Heart left ventricle (tissue), 16 donors: ENCODE data around the gene TBX1. TPM values are rescaled to one million over a fixed set of nuclear protein-coding genes. Genes with fewer than 3 reads are reported as not detected.

Experiments used
- ATAC-seq, 4 donors: fragments of 200-7000 bp; cut with Tn5 transposase; one replicate each; pipeline ENCODE4 v1.9.1; 2020 to 2022; ENCODE audit warnings: moderate library complexity in 4 of 4, mild to moderate bottlenecking in 3 of 4, moderate number of reproducible peaks in 1 of 4
- DNase-seq, 5 donors: peaks; one replicate each; pipeline ENCODE4 v3.0.0-alpha.2; 2020
- H3K27ac ChIP-seq, 12 donors: fragments of 200-600 bp; sonication (generic) in 4 of 12; one replicate each; pipeline versions ENCODE4 v1.5.0 to v1.8.0; 2016 to 2022; ENCODE audit warnings: mild to moderate bottlenecking in 2 of 12
- H3K27me3 ChIP-seq, 9 donors: fragments of 200-600 bp; sonication (generic) in 2 of 9; one replicate each; pipeline versions ENCODE4 v1.5.1 to v1.8.0; 2016 to 2022; ENCODE audit warnings: mild to moderate bottlenecking in 3 of 9
- H3K36me3 ChIP-seq, 9 donors: fragments of 200-600 bp; sonication (generic) in 2 of 9; one replicate each; pipeline versions ENCODE4 v1.5.0 to v1.8.0; 2018 to 2022; ENCODE audit warnings: mild to moderate bottlenecking in 2 of 9
- H3K4me1 ChIP-seq, 12 donors: fragments of 200-600 bp; sonication (generic) in 4 of 12; one replicate each; pipeline versions ENCODE4 v1.5.0 to v1.8.0; 2016 to 2022; ENCODE audit warnings: mild to moderate bottlenecking in 3 of 12
- H3K4me3 ChIP-seq, 12 donors: fragments of 200-600 bp; sonication (generic) in 4 of 12; one replicate each; pipeline versions ENCODE4 v1.5.0 to v1.8.0; 2017 to 2022; ENCODE audit warnings: mild to moderate bottlenecking in 9 of 12, moderate library complexity in 4 of 12
- H3K9me3 ChIP-seq, 12 donors: fragments of 200-600 bp; sonication (generic) in 4 of 12; one replicate each; pipeline versions ENCODE4 v1.5.0 to v1.8.0; 2016 to 2022; ENCODE audit warnings: mild to moderate bottlenecking in 1 of 12
- POLR2A ChIP-seq, 2 donors: fragments of 450-650 bp; IDR thresholded peaks; one replicate each; pipeline ENCODE4 v1.6.1; 2017; ENCODE audit warnings: antibody characterized with exemption in 2 of 2, mild to moderate bottlenecking in 2 of 2, moderate library complexity in 2 of 2
- WGBS, 4 donors: extraction: QIAGEN DNeasy Blood & Tissue Kit in 2 of 4; methylation state at CpG; one replicate each; pipeline versions ENCODE4 v1.1.5 to v1.1.7; 2013 to 2018; 5-methylcytosine and 5-hydroxymethylcytosine counted together
- intact Hi-C, 10 donors: fragments of 100-400 bp; cut with DNase I; formaldehyde crosslinking; loops; one replicate each; pipeline versions ENCODE4 v1.11.1 to v1.14.2; 2022
- polyA plus RNA-seq, 2 donors: library from polyadenylated mRNA; stranded (reverse); fragments of 200-250 nt; gene quantifications; one replicate each; pipeline ENCODE4 v1.2.3, GENCODE V29; 2013
- total RNA-seq, 9 donors: library from RNA; depleted of rRNA in 2 of 9; stranded (reverse); fragments of >200 nt in 2 of 9; fragmentation: NEBNext Ultra II Directional in 3 of 9; extraction: Animal tissue kit (Norgen Biotek cat#: 25700) in 3 of 9; gene quantifications; one replicate each; pipeline versions ENCODE4 v1.1.0 to v1.2.4, GENCODE V29; 2016 to 2023
- TF ChIP-seq, protein P1 (sequence below), 12 donors: fragments of 200-600 bp; sonication (generic) in 4 of 12; IDR thresholded peaks; one replicate each; pipeline versions ENCODE4 v1.5.0 to v1.8.0; 2018 to 2022; ENCODE audit warnings: antibody characterized with exemption in 12 of 12, mild to moderate bottlenecking in 5 of 12
- donor health status: ischemic (EF 13 %, LVEDD 7.1; RV severe dilation, severe dysfunction).
- donor health status: healthy with polysubstance abuse.
- donor health status: DM: no; HTN: yes; CAD: no.
- donor health status: DM: no; HTN: no; CAD: no.
- donor health status: ischemic (EF 25% LVEDD 6.9; RV normal size, moderate dysfunction).
- donor health status: ischemic (EF 25% LVEDD 5.7; RV mildly dilated, moderate dysfunction).
- donor health status: healthy.
- donor health status: DM: yes; HTN: yes; CAD: no.
- donor health status: ischemic (EF 35%, LVEDD 5.7; RV mildly dilated, moderate dysfunction).
- donor health status: nonischemic (EF 11% LVEDD 7.7; RV severe dilation, severe dysfunction).
- donor health status: DM: yes; HTN: yes; CAD: no.
- donor health status: PGD.
- donor health status: ischemic (EF 29% LVEDD 5.4; RV normal size, mild dysfunction).
- donor health status: nonischemic (EF 23%, LVEDD 6.1; RV moderate dilation, normal function).

TBX1 gene
- total and polyA plus RNA-seq, 11 donors = 0.11 to 3.1 (median 0.97) TPM; not detected in 1

DNA sequence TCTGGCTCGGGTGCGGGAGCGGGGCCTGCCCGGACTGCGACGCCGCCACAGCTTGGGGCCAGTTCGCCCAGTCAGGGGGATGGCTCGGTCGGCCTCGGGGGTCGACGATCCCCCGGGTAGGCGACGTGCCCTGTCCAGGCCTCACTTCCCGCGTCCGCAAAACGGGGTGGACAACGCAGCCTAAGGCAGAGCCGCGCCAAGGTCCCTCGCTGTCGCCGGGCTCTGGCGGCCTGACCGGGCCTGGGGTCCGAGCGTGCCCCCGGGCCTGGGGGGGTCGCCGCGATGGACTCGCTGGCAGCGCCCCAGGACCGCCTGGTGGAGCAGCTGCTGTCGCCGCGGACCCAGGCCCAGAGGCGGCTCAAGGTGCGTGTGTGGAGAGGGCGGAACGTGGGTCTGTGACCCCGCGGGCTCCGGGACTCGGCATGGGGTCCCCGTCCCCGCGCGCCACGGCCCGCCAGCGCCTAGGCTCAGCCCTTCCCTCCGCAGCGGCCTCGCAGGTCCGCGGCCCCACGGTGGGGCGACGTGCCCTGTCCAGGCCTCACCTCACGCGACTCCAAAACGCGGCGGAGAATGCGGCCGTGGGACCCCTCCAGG is 42.0 kb upstream of the TBX1 start:
- H3K9me3 ChIP-seq = no peaks in the 10 kb centered on the region
- peaks cover 0 to 29% (median 14%) of the 10 kb centered on the region in 9 donors for H3K36me3 ChIP-seq
- peaks cover 0 to 93% (median 44%) of the 10 kb centered on the region in 12 donors for H3K4me1 ChIP-seq
- ATAC-seq (peak in 1 of 4 donors; percentile 0), DNase-seq (peak in 1 of 5 donors; percentile 68)
- peak overlapping the region; percentile 74 to 99 (median 91) for H3K27ac ChIP-seq
- H3K27me3 ChIP-seq = peaks cover 0 to 60% (median 11%) of the 10 kb centered on the region in 9 donors
- peak overlapping the region; percentile 61 to 83 (median 66) for H3K4me3 ChIP-seq
- intact Hi-C loops = loop anchor here in 8 of 10 donors (1.0 to 10.0 kb wide), 8 partner anchors 36 to 424 kb away; partner anchors contain the start of genes CDC45 (in 1 of the 8), CLTCL1 (in 1 of the 8) and UFD1 (in 1 of the 8)
- 0 to 1% (median 1%) methylated on average over 28 to 70 of the region's 70 CpGs for WGBS, 4 donors
- peak; percentile 7 to 28 for TF ChIP-seq POLR2A (IDR thresholded peaks at IDR 0.05)
- TF ChIP-seq, protein P1, sequence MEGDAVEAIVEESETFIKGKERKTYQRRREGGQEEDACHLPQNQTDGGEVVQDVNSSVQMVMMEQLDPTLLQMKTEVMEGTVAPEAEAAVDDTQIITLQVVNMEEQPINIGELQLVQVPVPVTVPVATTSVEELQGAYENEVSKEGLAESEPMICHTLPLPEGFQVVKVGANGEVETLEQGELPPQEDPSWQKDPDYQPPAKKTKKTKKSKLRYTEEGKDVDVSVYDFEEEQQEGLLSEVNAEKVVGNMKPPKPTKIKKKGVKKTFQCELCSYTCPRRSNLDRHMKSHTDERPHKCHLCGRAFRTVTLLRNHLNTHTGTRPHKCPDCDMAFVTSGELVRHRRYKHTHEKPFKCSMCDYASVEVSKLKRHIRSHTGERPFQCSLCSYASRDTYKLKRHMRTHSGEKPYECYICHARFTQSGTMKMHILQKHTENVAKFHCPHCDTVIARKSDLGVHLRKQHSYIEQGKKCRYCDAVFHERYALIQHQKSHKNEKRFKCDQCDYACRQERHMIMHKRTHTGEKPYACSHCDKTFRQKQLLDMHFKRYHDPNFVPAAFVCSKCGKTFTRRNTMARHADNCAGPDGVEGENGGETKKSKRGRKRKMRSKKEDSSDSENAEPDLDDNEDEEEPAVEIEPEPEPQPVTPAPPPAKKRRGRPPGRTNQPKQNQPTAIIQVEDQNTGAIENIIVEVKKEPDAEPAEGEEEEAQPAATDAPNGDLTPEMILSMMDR (IDR thresholded peaks at IDR 0.05) = no peak

DNA sequence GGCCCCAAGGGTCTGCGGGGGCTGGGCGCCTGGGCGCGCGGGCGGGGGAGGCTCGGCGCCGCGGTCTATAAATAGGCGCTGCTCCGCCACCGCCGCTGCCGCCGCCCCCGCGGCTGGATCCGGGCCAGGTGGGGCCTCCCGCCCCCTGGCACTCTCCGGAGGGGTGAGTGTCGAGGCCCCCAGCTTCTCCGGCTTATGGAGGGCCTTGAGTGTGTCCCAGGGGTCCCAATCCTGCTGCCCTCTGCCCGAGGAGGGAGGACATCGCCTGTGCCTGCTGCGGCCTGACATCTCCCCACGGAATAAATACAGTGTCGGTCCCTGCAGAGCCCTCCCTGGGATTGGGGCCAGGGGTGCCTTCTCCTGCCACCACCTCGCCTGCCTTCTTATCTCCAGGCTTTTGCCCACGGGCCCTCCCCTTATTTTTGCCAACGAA is 41.5 kb upstream of the TBX1 start:
- Histone ChIP-seq H3K4me1 (peaks cover 0 to 93% (median 45%) of the 10 kb centered on the region in 12 donors), H3K27ac (peak overlapping the region; percentile 74 to 99 (median 91)), H3K36me3 (peaks cover 0 to 29% (median 14%) of the 10 kb centered on the region in 9 donors), H3K9me3 (no peaks in the 10 kb centered on the region), H3K27me3 (peaks cover 0 to 60% (median 14%) of the 10 kb centered on the region in 9 donors), H3K4me3 (peak overlapping the region; percentile 61 to 83 (median 66))
- intact Hi-C loops = loop anchor here in 8 of 10 donors (2.0 to 10.0 kb wide), 7 partner anchors 37 to 424 kb away; partner anchors contain the start of genes CDC45 (in 1 of the 8), CLTCL1 (in 1 of the 8) and UFD1 (in 1 of the 8)
- peak; percentile 5 to 41 (median 16) for ATAC-seq
- WGBS, 4 donors = 8 to 46% (median 25%) methylated on average over 5 to 31 of the region's 31 CpGs
- peak; percentile 60 to 72 (median 64) for DNase-seq
- TF ChIP-seq POLR2A (IDR thresholded peaks at IDR 0.05) = no peak
- TF ChIP-seq, protein P1 (IDR thresholded peaks at IDR 0.05) = no peak

DNA sequence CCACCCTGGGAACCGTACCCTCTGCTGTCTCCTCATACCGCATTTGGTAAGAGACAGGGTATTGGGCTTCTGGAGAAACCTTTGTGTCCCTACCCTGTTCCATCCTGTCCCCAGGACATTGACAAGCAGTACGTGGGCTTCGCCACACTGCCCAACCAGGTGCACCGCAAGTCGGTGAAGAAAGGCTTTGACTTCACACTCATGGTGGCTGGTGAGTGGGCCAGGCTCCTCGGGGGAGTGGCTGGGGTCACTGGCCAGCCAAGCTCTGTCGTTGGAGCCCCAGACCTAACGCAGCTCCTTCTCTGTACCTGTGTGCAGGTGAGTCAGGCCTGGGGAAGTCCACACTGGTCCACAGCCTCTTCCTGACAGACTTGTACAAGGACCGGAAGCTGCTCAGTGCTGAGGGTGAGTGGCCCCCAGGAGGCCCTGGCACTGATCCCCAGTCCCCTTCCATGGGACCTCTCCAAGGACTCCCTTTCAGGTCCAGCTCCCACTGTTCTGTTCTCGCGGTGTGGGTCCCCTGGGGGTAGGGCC is 41.0 kb upstream of the TBX1 start:
- DNase-seq (peak in 2 of 5 donors; percentile 33 to 62), ATAC-seq (no peak)
- peak overlapping the region; percentile 74 to 99 (median 91) for H3K27ac ChIP-seq
- H3K9me3 ChIP-seq = no peaks in the 10 kb centered on the region
- 47 to 65% (median 60%) methylated on average over 9 to 12 of the region's 12 CpGs for WGBS, 4 donors
- H3K4me3 ChIP-seq = peak overlapping the region; percentile 61 to 83 (median 66)
- peaks cover 0 to 96% (median 45%) of the 10 kb centered on the region in 12 donors for H3K4me1 ChIP-seq
- H3K36me3 ChIP-seq = peaks cover 0 to 29% (median 14%) of the 10 kb centered on the region in 9 donors
- H3K27me3 ChIP-seq = peaks cover 0 to 65% (median 14%) of the 10 kb centered on the region in 9 donors
- intact Hi-C loops = loop anchor here in 8 of 10 donors (2.0 to 10.0 kb wide), 7 partner anchors 37 to 425 kb away; partner anchors contain the start of genes CDC45 (in 1 of the 8), CLTCL1 (in 1 of the 8) and UFD1 (in 1 of the 8)
- TF ChIP-seq, protein P1 (IDR thresholded peaks at IDR 0.05) = no peak
- TF ChIP-seq POLR2A (IDR thresholded peaks at IDR 0.05) = no peak
